ENCODE measurements around the gene MLX. TPM values are rescaled to one million over a fixed set of nuclear protein-coding genes. Genes with fewer than 3 reads are reported as not detected.
"Not testable (repeated sequence)": the region's sequence is repeated elsewhere in the genome, so short reads cannot be mapped to it uniquely, and the experiment has no call there.

The MLX gene
- total RNA-seq, 1 donor from 2014 or later = 26.8 TPM

DNA sequence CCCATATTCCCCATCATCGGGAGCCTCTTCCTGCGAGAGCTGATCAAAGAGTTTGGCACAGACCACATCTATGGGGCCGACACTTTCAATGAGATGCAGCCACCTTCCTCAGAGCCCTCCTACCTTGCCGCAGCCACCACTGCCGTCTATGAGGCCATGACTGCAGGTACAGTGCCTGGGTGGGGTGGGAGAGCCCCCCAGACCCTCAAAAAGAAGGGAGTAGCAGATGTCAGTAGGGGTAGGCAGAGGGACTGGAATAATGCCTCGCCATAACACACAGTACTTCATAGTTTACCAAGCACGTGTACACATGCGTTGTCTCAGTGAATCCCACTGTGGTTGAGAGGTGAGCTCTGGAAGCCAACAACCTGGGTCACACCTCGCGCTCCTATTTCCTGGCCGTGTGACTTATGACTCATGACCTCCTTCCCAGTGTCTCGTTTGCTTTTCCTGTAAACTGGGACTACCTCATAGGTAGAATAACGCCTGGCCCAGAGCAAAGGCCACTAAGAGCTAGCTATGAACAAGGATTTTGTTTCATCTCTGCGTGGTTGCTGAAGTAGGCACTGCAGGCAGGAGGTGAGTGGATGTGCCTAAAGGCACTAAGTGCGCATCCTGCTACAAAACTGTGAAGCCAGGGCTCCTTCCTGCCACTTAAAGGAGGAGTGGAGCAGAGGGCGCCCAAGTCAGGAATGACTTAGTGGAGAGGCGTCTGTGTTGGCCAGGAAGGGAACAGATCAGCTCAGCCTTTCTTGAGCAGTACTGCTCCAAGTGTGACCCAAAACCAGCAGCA lies 25.7 kb upstream of the MLX start:
- H3K27me3 Mint-ChIP-seq = no peaks in the 10 kb centered on the region
- no peaks in the 10 kb centered on the region for H3K9me3 Mint-ChIP-seq (ENCODE audit: low read depth)
- H3K36me3 Mint-ChIP-seq (ENCODE audit: insufficient read depth) = peaks cover 11% of the 10 kb centered on the region
- TF ChIP-seq, protein P1, sequence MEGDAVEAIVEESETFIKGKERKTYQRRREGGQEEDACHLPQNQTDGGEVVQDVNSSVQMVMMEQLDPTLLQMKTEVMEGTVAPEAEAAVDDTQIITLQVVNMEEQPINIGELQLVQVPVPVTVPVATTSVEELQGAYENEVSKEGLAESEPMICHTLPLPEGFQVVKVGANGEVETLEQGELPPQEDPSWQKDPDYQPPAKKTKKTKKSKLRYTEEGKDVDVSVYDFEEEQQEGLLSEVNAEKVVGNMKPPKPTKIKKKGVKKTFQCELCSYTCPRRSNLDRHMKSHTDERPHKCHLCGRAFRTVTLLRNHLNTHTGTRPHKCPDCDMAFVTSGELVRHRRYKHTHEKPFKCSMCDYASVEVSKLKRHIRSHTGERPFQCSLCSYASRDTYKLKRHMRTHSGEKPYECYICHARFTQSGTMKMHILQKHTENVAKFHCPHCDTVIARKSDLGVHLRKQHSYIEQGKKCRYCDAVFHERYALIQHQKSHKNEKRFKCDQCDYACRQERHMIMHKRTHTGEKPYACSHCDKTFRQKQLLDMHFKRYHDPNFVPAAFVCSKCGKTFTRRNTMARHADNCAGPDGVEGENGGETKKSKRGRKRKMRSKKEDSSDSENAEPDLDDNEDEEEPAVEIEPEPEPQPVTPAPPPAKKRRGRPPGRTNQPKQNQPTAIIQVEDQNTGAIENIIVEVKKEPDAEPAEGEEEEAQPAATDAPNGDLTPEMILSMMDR (IDR thresholded peaks at IDR 0.05; ENCODE audit: unreplicated experiment) = no peak
- DNase-seq (ENCODE audit: low spot score, unreplicated experiment) = no peak
- H3K4me1 Mint-ChIP-seq (ENCODE audit: low read depth) = peaks cover 6% of the 10 kb centered on the region
- H3K4me3 Mint-ChIP-seq (ENCODE audit: low read depth) = no peak overlapping the region
- no peak overlapping the region for H3K27ac Mint-ChIP-seq

DNA sequence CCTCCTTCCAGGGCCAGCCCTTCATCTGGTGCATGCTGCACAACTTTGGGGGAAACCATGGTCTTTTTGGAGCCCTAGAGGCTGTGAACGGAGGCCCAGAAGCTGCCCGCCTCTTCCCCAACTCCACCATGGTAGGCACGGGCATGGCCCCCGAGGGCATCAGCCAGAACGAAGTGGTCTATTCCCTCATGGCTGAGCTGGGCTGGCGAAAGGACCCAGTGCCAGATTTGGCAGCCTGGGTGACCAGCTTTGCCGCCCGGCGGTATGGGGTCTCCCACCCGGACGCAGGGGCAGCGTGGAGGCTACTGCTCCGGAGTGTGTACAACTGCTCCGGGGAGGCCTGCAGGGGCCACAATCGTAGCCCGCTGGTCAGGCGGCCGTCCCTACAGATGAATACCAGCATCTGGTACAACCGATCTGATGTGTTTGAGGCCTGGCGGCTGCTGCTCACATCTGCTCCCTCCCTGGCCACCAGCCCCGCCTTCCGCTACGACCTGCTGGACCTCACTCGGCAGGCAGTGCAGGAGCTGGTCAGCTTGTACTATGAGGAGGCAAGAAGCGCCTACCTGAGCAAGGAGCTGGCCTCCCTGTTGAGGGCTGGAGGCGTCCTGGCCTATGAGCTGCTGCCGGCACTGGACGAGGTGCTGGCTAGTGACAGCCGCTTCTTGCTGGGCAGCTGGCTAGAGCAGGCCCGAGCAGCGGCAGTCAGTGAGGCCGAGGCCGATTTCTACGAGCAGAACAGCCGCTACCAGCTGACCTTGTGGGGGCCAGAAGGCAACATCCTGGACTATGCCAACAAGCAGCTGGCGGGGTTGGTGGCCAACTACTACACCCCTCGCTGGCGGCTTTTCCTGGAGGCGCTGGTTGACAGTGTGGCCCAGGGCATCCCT lies 23.5 kb upstream of the MLX start:
- TF ChIP-seq, protein P1 (IDR thresholded peaks at IDR 0.05; ENCODE audit: unreplicated experiment) = no peak
- Mint-ChIP-seq H3K4me3 (ENCODE audit: low read depth) (no peak overlapping the region), H3K27me3 (no peaks in the 10 kb centered on the region), H3K9me3 (ENCODE audit: low read depth) (no peaks in the 10 kb centered on the region), H3K27ac (no peak overlapping the region), H3K4me1 (ENCODE audit: low read depth) (no peaks in the 10 kb centered on the region), H3K36me3 (ENCODE audit: insufficient read depth) (peaks cover 11% of the 10 kb centered on the region)
- DNase-seq (ENCODE audit: low spot score, unreplicated experiment) = no peak

DNA sequence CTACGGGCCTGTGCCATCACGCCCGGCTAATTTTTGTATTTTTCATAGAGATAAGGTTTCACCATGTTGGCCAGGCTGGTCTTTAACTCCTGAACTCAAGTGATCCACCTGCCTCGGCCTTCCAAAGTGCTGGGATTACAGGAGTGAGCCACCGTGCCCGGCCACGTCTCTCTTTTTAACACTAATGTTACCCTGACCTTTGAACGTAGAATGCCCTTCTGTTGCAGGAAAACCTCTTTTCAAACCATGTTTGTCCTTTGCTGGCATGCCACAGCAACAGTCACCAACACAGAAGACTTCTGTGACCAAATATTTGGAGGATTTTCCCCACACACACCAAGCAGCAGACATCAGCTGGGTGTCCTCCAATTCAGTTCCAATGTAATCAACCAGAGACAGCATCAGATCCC lies 22.0 kb upstream of the MLX start:
- H3K4me1 Mint-ChIP-seq (ENCODE audit: low read depth) = peaks cover 4% of the 10 kb centered on the region
- DNase-seq (ENCODE audit: low spot score, unreplicated experiment) = no peak
- H3K27ac Mint-ChIP-seq = no peak overlapping the region
- H3K4me3 Mint-ChIP-seq (ENCODE audit: low read depth) = no peak overlapping the region
- no peaks in the 10 kb centered on the region for H3K27me3 Mint-ChIP-seq
- TF ChIP-seq, protein P1 (IDR thresholded peaks at IDR 0.05; ENCODE audit: unreplicated experiment) = no peak
- peaks cover 8% of the 10 kb centered on the region for H3K36me3 Mint-ChIP-seq (ENCODE audit: insufficient read depth)
- H3K9me3 Mint-ChIP-seq (ENCODE audit: low read depth) = no peaks in the 10 kb centered on the region

DNA sequence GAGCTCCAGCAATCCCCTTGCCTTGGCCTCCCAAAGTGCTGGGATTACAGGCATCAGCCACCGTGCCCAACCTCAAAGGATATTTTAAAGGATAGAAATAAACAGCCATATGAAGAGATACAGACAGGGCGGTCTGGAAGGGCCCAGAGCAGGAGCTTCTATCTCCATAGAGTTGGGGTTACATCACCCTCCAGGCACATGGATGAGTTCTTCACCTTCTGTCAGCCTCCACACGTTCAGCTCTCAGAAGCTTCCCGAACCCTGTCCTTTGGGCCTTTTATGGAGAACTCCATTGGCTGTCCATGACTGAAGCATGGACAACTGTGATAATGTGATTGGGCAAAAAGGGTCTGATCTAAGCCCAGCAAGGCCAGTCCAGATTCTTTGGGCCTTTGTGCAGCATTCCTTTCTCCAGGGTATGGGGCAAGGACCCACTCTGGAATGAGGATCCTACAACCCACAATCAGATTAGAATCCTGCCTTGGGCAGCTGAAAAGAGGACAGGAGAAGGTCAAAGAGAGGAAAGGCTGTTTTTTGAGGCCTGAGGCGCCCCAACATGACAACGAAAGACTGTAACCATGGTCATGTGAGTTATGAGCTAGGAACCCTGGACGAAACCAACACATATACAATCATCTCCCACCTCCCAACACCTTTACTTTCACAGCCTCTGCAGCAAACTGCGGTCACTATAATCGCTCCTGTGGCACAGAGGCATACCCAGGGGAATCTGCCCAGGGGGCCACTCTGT lies 21.0 kb upstream of the MLX start:
- H3K4me1 Mint-ChIP-seq (ENCODE audit: low read depth); H3K27me3 Mint-ChIP-seq: not testable (repeated sequence)

DNA sequence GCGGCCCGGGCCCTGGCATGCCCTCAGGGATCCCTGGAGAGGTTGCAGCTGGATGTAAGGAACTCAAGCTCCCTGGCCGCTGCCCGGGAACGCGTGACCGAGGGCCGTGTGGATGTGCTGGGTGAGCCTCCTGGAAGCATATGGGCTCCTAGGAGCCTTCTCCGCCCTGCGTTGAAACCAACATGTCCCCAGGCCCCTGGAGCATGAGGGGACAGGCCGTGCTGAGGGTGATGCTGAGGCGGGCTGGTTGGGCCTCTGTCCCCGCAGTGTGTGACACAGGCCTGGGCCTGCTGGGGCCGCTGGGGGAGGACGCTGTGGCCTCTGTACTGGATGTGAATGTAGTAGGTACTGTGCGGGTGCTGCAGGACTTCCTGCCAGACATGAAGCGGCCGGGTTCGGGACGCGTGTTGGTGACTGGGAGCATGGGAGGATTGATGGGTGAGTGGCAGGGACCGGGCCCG lies 19.9 kb upstream of the MLX start:
- TF ChIP-seq, protein P1 (IDR thresholded peaks at IDR 0.05; ENCODE audit: unreplicated experiment) = no peak
- H3K4me1 Mint-ChIP-seq (ENCODE audit: low read depth) = peaks cover 4% of the 10 kb centered on the region
- peak overlapping the region; percentile 33 for H3K4me3 Mint-ChIP-seq (ENCODE audit: low read depth)
- H3K27ac Mint-ChIP-seq = no peak overlapping the region
- no peaks in the 10 kb centered on the region for H3K9me3 Mint-ChIP-seq (ENCODE audit: low read depth)
- no peak for DNase-seq (ENCODE audit: low spot score, unreplicated experiment)
- peaks cover 3% of the 10 kb centered on the region for H3K36me3 Mint-ChIP-seq (ENCODE audit: insufficient read depth)
- no peaks in the 10 kb centered on the region for H3K27me3 Mint-ChIP-seq

More for the DNA sequence above, 21.0 kb upstream of the MLX start:
- not testable (repeated sequence) for H3K36me3 Mint-ChIP-seq (ENCODE audit: insufficient read depth); H3K9me3 Mint-ChIP-seq (ENCODE audit: low read depth); H3K27ac Mint-ChIP-seq; H3K4me3 Mint-ChIP-seq (ENCODE audit: low read depth); DNase-seq (ENCODE audit: low spot score, unreplicated experiment)

All from progenitor cell of endocrine pancreas (in vitro differentiated cells).